NCI-H1048 (cell line): ENCODE data around the gene OR7G3.

Experiments used
- DNase-seq: peaks from one replicate; lab custom pipeline; 2025; lab: John Stamatoyannopoulos, UW

The OR7G3 gene

DNA sequence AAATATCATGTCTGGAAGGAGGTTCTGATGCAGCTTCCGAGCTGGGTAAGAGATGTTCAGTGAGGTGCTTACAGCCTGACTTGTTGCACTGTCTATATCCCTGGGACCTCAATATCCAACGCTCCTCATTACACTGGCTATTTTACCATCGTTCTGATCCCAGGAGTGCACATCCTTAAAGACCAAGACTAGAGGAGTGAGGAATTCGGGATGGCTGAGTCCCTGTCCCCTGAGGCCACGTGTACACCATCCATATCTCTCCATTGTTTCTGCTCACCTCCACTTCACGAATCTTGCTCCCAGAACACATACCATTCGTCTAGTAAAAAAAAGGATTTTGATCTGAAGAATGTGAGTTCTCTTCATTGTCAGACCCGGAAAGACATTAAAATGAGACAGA lies 19.4 kb downstream of the OR7G3 start, which contains the start of gene OR7G2:
OR7G2 (minus strand) TSS at position 101 of the 400 bp plus-strand sequence. CDS start 4,232 bp downstream, outside the sequence.
- no peak for DNase-seq

DNA sequence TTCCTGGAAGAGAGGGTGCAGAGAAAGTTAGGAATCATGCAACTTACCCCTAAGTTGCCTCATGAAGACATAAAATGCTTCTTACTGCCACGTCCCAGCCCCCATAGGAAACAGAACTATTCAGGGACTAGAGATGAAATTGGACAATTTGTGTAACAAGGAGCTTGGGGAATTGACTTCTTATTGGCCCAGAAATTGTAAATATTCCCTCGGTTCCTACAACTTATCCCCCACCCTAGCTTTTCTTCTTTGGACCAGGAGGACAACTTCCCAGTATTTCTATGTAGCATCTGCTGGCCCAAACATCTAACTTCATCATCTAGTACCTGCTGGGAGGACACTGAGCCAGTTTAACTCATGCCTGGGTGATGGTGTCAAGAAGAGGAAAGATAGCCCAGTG lies 40.0 kb downstream of the OR7G3 start, which contains the start of gene OR1M1:
OR1M1 (plus strand) TSS at position 301 of the 400 bp plus-strand sequence. CDS start 6,184 bp downstream, outside the sequence.
- DNase-seq: no peak

DNA sequence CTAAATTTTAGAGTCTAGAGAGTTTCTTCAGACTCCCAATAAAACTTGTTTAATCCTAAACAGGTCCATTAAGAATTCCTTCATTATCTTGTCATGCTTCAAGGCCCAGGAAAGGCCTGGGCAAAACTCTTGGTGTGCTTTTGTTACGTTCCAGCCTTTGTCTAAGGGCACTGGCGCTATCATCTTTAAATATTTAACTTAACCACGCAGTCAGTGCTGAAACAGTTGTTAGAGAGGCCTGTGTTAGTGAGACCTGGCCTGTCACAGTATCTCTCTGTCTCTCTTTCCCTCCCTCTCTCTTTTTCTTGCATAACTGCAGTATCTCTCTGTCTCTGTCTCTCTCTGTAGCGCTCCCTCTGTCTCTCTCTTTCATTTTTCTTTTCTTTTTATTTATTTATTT lies 48.1 kb downstream of the OR7G3 start:
- DNase-seq: no peak

DNA sequence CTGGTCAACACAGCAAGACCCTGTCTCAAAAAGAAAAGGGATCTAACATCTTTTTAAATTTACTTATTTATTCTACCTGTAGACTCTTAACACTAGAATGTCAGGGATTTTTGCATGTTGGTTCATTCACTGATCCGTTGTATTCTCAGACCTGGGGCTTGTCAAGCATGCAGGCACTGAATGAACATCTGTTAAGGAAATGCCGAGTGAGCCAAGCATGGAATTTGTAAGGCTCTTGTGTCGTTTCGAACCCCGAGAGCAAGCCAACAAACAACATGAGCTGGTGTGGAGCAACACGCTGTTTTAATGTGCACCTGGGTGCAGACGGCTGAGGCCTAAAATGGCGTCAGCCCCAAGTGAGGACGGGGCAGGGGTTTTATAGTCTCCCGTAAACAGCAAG lies 49.8 kb downstream of the OR7G3 start:
- no peak for DNase-seq
